Gastrocnemius medialis (tissue), 4 donors: ENCODE results near the gene ANTXR2. TPM values are rescaled to one million over a fixed set of nuclear protein-coding genes. Genes with fewer than 3 reads are reported as not detected.

Experiments used
- ATAC-seq, 2 donors: fragments of 150-250 bp; one replicate each; pipeline ENCODE4 v1.9.1; 2016
- DNase-seq, 2 donors: peaks; one replicate each; pipeline ENCODE4 v3.0.0-alpha.2; 2019
- H3K27ac ChIP-seq, 4 donors: fragments of 200-600 bp; sonication (generic); 1 replicate in 1 of 4; 2 replicates in 3 of 4; pipeline ENCODE4 v1.5.1; 2016 to 2018; ENCODE audit warnings: mild to moderate bottlenecking in 2 of 4, moderate library complexity in 1 of 4
- H3K27me3 ChIP-seq, 3 donors: fragments of 200-600 bp; sonication (generic) in 2 of 3; 1 replicate in 1 of 3; 2 replicates in 2 of 3; pipeline versions ENCODE4 v1.5.1 to v1.6.0; 2016 to 2019; ENCODE audit warnings: mild to moderate bottlenecking in 1 of 3, moderate library complexity in 1 of 3
- H3K36me3 ChIP-seq, 2 donors: fragments of 200-600 bp; sonication (generic) in 1 of 2; one replicate each; pipeline ENCODE4 v1.5.1; 2017 to 2018
- H3K4me1 ChIP-seq, 2 donors: fragments of 200-600 bp; sonication (generic) in 1 of 2; one replicate each; pipeline ENCODE4 v1.5.1; 2016 to 2017; ENCODE audit warnings: mild to moderate bottlenecking in 2 of 2
- H3K4me3 ChIP-seq, 4 donors: fragments of 200-600 bp; sonication (generic) in 3 of 4; 1 replicate in 1 of 4; 2 replicates in 3 of 4; pipeline ENCODE4 v1.5.1; 2016 to 2019; ENCODE audit warnings: mild to moderate bottlenecking in 2 of 4
- H3K9me3 ChIP-seq, 3 donors: fragments of 200-600 bp; sonication (generic) in 2 of 3; 1 replicate in 1 of 3; 2 replicates in 2 of 3; pipeline ENCODE4 v1.5.1; 2016 to 2019
- CTCF ChIP-seq, 5 experiments: fragments of 450-650 bp in 3 of 5; fragments of 200-600 bp in 2 of 5; sonication (generic) in 2 of 5; IDR thresholded peaks in 4 of 5; conservative IDR thresholded peaks in 1 of 5; 1 replicate in 4 of 5; 2 replicates in 1 of 5; pipeline ENCODE4 v1.5.1; 2016 to 2019; ENCODE audit warnings: antibody characterized with exemption in 5 of 5, mild to moderate bottlenecking in 3 of 5, moderate library complexity in 3 of 5
- POLR2A ChIP-seq, 2 donors: fragments of 450-650 bp; IDR thresholded peaks; one replicate each; pipeline ENCODE4 v1.6.1; 2017; ENCODE audit warnings: antibody characterized with exemption in 2 of 2, mild to moderate bottlenecking in 2 of 2, moderate library complexity in 2 of 2
- in situ Hi-C, 4 donors: fragments of 200-750 bp; cut with MboI; loops; one replicate each; pipeline versions ENCODE4 v1.15.0 to v1.8.0; 2017; ENCODE audit warnings: low sequenced_read_pairs in 4 of 4
- intact Hi-C: fragments of 100-400 bp; cut with DNase I; formaldehyde crosslinking; loops from one replicate; pipeline ENCODE4 v1.15.1; 2023; ENCODE audit warnings: low total_unique reads
- total RNA-seq, 4 donors: library from RNA; depleted of rRNA; stranded (reverse); fragments of >200 nt; gene quantifications; one replicate each; pipeline versions ENCODE4 v1.1.0 to v1.2.3, GENCODE V29; 2016

The ANTXR2 gene
- total RNA-seq, 4 donors from 2014 or later, result 14.5 to 41.0 (median 23.1) TPM

GRCh38 chr4:80114732-80115265, 41.8 kb upstream of the ANTXR2 start:
- no peaks in the 10 kb centered on the region for H3K4me1 ChIP-seq
- no peaks in the 10 kb centered on the region for H3K36me3 ChIP-seq
- H3K9me3 ChIP-seq, result no peaks in the 10 kb centered on the region
- H3K27ac ChIP-seq, result no peak overlapping the region
- no peak overlapping the region for H3K4me3 ChIP-seq
- intact Hi-C loops, result no loop called here
- TF ChIP-seq POLR2A (IDR thresholded peaks at IDR 0.05) (no peak), CTCF (IDR thresholded peaks at IDR 0.05 in 4 of 5, conservative IDR thresholded peaks at IDR 0.05 in 1 of 5) (no peak)
- DNase-seq, result no peak
- no peaks in the 10 kb centered on the region for H3K27me3 ChIP-seq
- in situ Hi-C loops, result no loop called here
- ATAC-seq, result no peak

GRCh38 chr4:80113615-80114014, 40.6 kb upstream of the ANTXR2 start:
- Histone ChIP-seq H3K36me3 (no peaks in the 10 kb centered on the region), H3K4me1 (no peaks in the 10 kb centered on the region), H3K4me3 (no peak overlapping the region), H3K27me3 (no peaks in the 10 kb centered on the region), H3K9me3 (no peaks in the 10 kb centered on the region), H3K27ac (no peak overlapping the region)
- ATAC-seq (no peak), DNase-seq (no peak)
- TF ChIP-seq CTCF (IDR thresholded peaks at IDR 0.05 in 4 of 5, conservative IDR thresholded peaks at IDR 0.05 in 1 of 5), result no peak
- TF ChIP-seq POLR2A (IDR thresholded peaks at IDR 0.05), result no peak
- in situ Hi-C loops, result no loop called here
- intact Hi-C loops, result no loop called here

- ATAC-seq, result peak; percentile 42 to 73
- no peaks in the 10 kb centered on the region for H3K27me3 ChIP-seq
- DNase-seq, result peak in 1 of 2 donors; percentile 57
- H3K27ac ChIP-seq, result no peak overlapping the region
- no peaks in the 10 kb centered on the region for H3K36me3 ChIP-seq
- intact Hi-C loops (no loop called here), in situ Hi-C loops (no loop called here)
- TF ChIP-seq CTCF (IDR thresholded peaks at IDR 0.05 in 4 of 5, conservative IDR thresholded peaks at IDR 0.05 in 1 of 5) (no peak), POLR2A (IDR thresholded peaks at IDR 0.05) (no peak)
- H3K4me1 ChIP-seq, result no peaks in the 10 kb centered on the region
- H3K9me3 ChIP-seq, result peaks cover 0 to 1% (median 0%) of the 10 kb centered on the region in 3 donors
- no peak overlapping the region for H3K4me3 ChIP-seq
Measured at GRCh38 chr4:80112236-80112635, 39.2 kb upstream of the ANTXR2 start.

- DNase-seq (no peak), ATAC-seq (no peak)
- no peak for TF ChIP-seq CTCF (IDR thresholded peaks at IDR 0.05 in 4 of 5, conservative IDR thresholded peaks at IDR 0.05 in 1 of 5)
- no peak for TF ChIP-seq POLR2A (IDR thresholded peaks at IDR 0.05)
- Histone ChIP-seq H3K27me3 (no peaks in the 10 kb centered on the region), H3K4me1 (no peaks in the 10 kb centered on the region), H3K4me3 (no peak overlapping the region), H3K9me3 (peaks cover 0 to 9% (median 0%) of the 10 kb centered on the region in 3 donors), H3K36me3 (no peaks in the 10 kb centered on the region), H3K27ac (no peak overlapping the region)
- intact Hi-C loops (no loop called here), in situ Hi-C loops (no loop called here)
Measured at GRCh38 chr4:80111276-80111675, 38.2 kb upstream of the ANTXR2 start.

GRCh38 chr4:80107374-80107773, 34.3 kb upstream of the ANTXR2 start:
- ATAC-seq, result no peak
- peaks cover 0 to 9% (median 0%) of the 10 kb centered on the region in 3 donors for H3K9me3 ChIP-seq
- in situ Hi-C loops (no loop called here), intact Hi-C loops (no loop called here)
- H3K27ac ChIP-seq, result no peak overlapping the region
- no peaks in the 10 kb centered on the region for H3K27me3 ChIP-seq
- DNase-seq, result no peak
- no peak overlapping the region for H3K4me3 ChIP-seq
- H3K36me3 ChIP-seq, result no peaks in the 10 kb centered on the region
- H3K4me1 ChIP-seq, result no peaks in the 10 kb centered on the region
- TF ChIP-seq POLR2A (IDR thresholded peaks at IDR 0.05), result no peak
- TF ChIP-seq CTCF (IDR thresholded peaks at IDR 0.05 in 4 of 5, conservative IDR thresholded peaks at IDR 0.05 in 1 of 5), result no peak
